ENCODE data around the gene ZMYND10.
A peak's percentile ranks its signal among the peaks of the same experiment; 100 is the strongest.

The ZMYND10 gene

DNA sequence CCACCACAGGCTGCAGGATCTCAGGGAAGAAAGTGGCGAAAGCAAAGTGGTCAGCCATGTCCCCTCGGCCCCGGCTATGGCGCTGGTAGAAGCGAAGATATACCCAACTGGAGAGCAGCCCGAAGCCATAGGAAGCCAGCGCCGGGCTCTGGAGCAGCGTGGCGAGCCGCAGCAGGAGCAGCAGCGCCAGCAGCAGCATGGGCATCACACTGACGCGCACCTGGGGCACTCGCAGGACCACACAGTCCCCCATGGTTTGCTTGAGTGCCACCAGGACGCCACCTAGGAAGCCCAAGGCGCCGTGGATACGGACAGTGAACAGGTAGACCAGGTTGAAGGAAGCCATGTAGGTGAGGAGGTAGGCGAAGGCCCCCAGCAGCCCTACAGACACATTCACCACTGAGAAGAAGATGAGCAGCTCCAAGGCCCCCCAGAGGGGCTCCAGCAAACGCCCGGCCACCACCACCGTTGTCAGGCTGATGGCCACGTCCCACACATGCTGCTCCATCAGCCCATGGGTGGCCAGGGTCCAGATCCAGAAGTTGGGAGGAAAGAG, 12.9 kb upstream of the ZMYND10 start:
- Mint-ChIP-seq H3K27me3 (no peaks in the 10 kb centered on the region), H3K9me3 (ENCODE audit: low read depth) (no peaks in the 10 kb centered on the region), H3K4me3 (peak overlapping the region; percentile 95), H3K4me1 (ENCODE audit: low read depth) (peaks cover 37% of the 10 kb centered on the region), H3K36me3 (peaks cover 3% of the 10 kb centered on the region), H3K27ac (peak overlapping the region; percentile 88)

DNA sequence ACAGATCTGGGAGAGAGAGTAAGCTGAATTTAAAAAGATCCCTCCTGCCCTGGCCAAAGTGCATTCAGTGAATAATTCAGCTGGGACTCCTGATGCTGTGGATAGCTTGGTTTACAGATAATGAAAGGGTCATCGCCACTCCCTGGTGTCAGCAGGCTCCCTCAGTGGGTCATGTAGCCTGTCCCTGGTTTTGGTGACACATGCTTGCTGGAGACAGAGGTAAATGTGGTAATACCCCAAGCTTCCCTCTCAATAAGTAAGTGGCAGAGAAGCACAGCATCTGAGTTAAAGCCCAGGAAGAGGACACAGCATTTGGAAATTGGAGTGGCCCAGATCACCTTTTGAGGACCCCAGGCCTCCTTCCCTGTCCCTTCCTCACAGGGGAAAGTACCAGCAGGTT, 11.9 kb upstream of the ZMYND10 start:
- Mint-ChIP-seq H3K4me1 (ENCODE audit: low read depth) (peaks cover 39% of the 10 kb centered on the region), H3K27me3 (no peaks in the 10 kb centered on the region), H3K4me3 (peak overlapping the region; percentile 95), H3K27ac (peak overlapping the region; percentile 88), H3K36me3 (peaks cover 3% of the 10 kb centered on the region), H3K9me3 (ENCODE audit: low read depth) (no peaks in the 10 kb centered on the region)

DNA sequence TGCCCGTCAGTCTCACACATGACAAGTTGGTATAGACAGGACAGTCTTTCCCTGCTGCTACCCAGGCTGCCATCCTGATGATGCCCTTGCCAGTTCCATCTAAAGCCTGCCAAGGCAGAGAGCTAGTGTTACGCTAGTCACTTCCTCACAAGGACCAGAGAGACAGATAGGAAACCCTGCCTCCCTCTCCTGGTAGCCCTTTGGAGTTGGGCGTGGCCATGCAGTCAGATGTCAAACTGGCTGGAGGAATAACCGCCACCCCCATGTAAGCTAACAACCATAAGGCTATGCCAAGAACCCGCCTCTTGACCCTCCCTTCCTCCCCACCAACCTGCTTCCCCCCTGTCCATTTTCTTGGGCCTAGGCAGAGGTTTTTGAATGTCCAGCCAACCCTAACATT, 11.0 kb upstream of the ZMYND10 start:
- peak overlapping the region; percentile 54 for H3K27ac Mint-ChIP-seq
- no peaks in the 10 kb centered on the region for H3K9me3 Mint-ChIP-seq (ENCODE audit: low read depth)
- peaks cover 43% of the 10 kb centered on the region for H3K4me1 Mint-ChIP-seq (ENCODE audit: low read depth)
- peaks cover 3% of the 10 kb centered on the region for H3K36me3 Mint-ChIP-seq
- H3K27me3 Mint-ChIP-seq: no peaks in the 10 kb centered on the region
- H3K4me3 Mint-ChIP-seq: peak overlapping the region; percentile 95

DNA sequence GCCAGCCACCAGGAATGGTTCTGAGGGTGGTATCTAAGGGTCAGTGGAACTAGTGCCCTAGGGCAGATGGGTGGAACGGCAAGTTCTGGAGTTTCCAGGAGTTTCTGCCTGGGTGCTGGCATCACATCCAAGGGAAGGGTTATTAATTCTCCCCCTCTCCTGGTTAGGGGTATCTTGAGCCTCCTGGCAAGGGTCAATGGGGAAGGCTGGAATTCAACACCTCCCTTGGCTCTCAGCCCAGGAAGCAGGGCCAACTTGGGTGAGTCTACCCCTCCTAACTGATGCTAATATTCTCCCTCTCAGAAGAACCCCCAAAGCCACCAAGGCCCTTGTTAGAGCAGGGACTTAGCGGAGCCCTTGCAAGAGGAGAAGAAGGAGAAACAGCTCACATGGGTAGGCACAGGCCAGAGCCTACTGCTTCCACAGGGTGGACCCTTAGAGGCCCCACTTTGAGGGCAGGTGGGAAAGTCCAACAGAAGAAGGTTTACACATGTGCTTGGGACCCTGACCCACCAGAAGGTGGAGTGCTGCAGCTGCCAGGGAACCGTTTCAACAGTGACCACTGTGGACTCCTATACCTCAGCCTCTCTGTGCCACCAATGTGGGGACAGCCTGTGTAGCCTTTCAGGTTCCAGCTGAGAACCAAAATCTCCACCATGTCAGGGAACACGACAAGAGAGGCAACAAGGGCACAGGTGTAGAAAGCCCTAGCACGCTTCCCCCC, 10.5 kb upstream of the ZMYND10 start:
- Mint-ChIP-seq H3K4me3 (peak overlapping the region; percentile 95), H3K27ac (peak overlapping the region; percentile 54), H3K4me1 (ENCODE audit: low read depth) (peaks cover 49% of the 10 kb centered on the region)

DNA sequence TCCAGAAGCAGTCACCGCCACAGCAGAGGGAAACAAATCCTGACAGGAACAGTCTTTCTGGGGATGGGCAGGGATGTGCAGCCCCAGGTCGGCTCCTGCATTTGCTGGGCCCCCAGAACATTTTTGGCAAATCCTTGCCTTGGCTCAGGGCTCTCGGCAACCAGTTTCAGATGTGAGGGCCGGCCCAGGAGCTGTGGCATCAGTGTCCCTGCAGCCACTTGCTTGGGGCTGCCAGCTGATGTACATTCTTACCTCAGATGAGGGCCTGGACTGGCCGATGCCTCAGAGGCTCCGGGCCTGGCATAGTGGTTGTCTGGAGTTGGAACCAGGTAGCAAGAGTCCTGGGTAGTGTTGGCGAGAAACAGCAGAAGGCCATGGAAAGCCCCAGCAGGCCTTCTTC, 9.3 kb upstream of the ZMYND10 start:
- Mint-ChIP-seq H3K27ac (no peak overlapping the region), H3K4me1 (ENCODE audit: low read depth) (peaks cover 55% of the 10 kb centered on the region), H3K9me3 (ENCODE audit: low read depth) (no peaks in the 10 kb centered on the region), H3K4me3 (no peak overlapping the region), H3K27me3 (no peaks in the 10 kb centered on the region), H3K36me3 (peaks cover 3% of the 10 kb centered on the region)

More for the DNA sequence above, 10.5 kb upstream of the ZMYND10 start:
- Mint-ChIP-seq H3K27me3 (no peaks in the 10 kb centered on the region), H3K36me3 (peaks cover 3% of the 10 kb centered on the region), H3K9me3 (ENCODE audit: low read depth) (no peaks in the 10 kb centered on the region)

DNA sequence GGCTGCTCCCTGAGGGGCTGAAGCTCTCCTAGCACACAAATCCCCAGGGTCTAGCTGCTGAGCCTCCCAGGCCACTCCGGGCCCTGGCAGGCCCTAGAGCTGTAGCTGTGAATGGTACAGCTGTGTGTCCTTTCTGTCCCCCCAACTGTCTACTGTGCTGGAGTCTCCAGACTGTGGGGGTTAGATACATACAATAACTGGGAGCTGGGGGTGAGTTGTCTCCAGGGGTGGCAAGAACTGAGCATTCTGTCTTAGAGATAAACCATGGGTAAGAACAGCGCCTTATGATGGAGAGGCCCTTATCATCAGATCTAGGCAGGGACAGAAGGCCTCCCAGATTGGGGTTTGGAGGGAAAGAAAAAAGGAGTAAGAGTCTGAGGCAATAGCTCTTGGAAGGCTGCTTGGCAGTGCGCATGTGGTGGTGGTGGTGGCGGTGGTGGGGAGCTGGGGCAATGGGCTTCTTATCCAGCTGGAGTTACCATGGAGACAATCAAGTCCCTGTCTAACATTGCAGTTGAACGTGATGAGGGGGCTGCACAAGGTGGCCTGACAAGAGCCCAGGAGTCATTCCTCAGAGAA, 8.7 kb upstream of the ZMYND10 start:
- Mint-ChIP-seq H3K27me3 (no peaks in the 10 kb centered on the region), H3K27ac (peak overlapping the region; percentile 54), H3K9me3 (ENCODE audit: low read depth) (no peaks in the 10 kb centered on the region), H3K4me3 (no peak overlapping the region), H3K36me3 (peaks cover 3% of the 10 kb centered on the region), H3K4me1 (ENCODE audit: low read depth) (peaks cover 57% of the 10 kb centered on the region)

DNA sequence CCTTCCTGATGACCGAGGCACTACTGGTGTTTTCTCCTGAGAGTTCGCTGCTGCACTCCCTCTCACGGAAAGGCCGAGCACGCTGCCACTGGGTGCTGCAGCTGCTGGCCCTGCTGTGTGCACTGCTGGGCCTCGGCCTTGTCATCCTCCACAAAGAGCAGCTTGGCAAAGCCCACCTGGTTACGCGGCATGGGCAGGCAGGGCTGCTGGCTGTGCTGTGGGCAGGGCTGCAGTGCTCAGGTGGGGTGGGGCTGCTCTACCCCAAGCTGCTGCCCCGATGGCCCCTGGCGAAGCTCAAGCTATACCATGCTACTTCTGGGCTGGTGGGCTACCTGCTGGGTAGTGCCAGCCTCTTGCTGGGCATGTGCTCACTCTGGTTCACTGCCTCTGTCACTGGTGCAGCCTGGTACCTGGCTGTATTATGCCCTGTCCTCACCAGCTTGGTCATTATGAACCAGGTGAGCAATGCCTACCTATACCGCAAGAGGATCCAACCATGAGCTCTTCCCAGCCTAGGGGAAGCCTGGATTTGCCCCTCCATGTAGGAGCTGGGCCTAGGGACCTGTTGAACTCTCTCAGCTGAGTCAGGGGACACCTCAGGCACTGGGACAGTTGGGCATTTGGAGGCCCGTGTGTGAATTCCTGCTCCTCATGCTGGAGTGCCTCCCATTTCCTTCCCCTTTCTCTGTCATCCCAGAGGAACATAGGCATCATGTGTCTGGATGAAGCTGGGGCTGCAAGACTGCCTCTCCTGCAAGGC, 7.9 kb upstream of the ZMYND10 start:
- Mint-ChIP-seq H3K9me3 (ENCODE audit: low read depth) (no peaks in the 10 kb centered on the region), H3K27ac (no peak overlapping the region), H3K27me3 (no peaks in the 10 kb centered on the region), H3K4me3 (no peak overlapping the region), H3K36me3 (peaks cover 3% of the 10 kb centered on the region), H3K4me1 (ENCODE audit: low read depth) (peaks cover 63% of the 10 kb centered on the region)

DNA sequence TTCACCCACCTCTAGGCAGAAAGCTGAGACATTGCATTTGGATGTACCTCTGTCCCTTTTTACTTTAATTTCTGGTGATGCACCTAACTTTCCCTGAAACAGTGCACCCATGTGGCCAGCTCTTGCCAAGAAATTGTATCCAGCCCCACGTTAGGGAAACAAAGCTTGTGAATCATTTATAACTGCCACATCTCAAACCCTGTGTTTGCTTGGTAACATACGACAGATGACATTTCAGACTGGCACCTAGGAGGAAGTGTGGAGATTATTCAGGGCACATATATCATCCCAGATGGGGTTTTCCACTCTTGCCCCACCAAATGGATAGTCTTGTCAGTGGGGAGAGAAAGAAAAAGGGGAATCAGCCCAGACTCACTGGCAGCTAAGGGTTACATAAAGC, 7.2 kb upstream of the ZMYND10 start:
- Mint-ChIP-seq H3K4me1 (ENCODE audit: low read depth) (peaks cover 63% of the 10 kb centered on the region), H3K9me3 (ENCODE audit: low read depth) (no peaks in the 10 kb centered on the region), H3K27me3 (no peaks in the 10 kb centered on the region), H3K36me3 (no peaks in the 10 kb centered on the region), H3K27ac (no peak overlapping the region), H3K4me3 (peak overlapping the region; percentile 23)

DNA sequence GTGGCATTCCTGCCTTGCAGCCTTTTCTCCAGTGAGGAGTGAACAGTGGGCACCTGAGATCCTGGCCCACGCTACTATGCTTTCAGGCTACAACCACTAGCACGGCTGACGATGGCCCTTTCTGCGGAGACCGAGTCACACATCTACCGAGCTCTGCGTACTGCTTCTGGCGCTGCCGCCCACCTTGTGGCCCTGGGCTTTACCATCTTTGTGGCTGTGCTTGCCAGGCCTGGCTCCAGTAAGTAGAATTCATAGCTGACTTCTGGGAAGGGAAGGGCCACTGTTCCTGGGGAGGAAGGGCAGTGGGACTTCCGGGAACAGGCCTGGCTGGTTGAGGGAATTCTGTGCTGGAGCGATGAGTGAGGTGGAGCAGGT, 5.8 kb upstream of the ZMYND10 start:
- H3K27me3 Mint-ChIP-seq: no peaks in the 10 kb centered on the region
- H3K4me3 Mint-ChIP-seq: peak overlapping the region; percentile 98
- H3K9me3 Mint-ChIP-seq (ENCODE audit: low read depth): no peaks in the 10 kb centered on the region
- H3K4me1 Mint-ChIP-seq (ENCODE audit: low read depth): peaks cover 60% of the 10 kb centered on the region
- peak overlapping the region; percentile 97 for H3K27ac Mint-ChIP-seq
- H3K36me3 Mint-ChIP-seq: no peaks in the 10 kb centered on the region

DNA sequence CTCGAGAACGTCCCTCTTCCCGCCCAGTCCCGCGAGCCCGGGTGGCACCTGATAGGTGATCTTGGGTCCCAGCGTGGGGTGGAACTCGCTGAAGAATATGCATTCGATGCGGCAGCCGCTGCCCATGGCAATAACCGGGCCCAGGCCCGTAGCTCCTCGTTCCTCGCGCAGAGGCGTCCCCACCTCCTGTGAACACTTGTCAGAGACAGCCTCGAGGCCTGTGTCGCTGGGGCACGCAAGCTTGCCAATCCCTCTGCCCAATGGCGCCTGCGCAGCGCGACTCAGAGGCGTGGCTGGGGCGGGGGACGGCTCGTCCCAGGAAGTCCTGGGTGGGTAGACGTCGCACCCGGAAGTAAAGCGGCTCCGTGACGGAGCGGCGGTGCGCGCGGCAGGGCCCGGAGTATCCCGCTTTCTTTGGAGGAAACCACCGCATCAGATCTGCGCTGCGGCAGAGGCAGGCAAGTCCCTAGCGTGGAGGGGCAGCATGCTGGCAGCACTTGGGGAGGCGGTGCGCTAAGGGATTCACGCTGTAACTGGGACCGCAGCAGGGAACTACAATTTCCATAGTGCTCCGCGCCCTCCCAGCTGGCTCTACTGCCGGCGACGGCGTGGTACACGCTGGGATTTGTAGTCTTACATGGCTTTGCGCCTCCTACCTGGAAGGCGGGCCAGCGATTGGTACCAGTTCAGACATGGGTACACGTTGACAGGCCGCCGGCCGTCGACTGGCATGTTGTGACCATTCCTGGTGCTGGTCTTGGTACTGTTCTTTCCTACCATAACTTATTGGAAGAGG, 5.2 kb upstream of the ZMYND10 start, which contains the start of the genes CYB561D2 and NPRL2:
TSS of gene CYB561D2 (plus strand) at position 336 of the 796 bp plus-strand sequence. CDS start 572 bp downstream, outside the sequence.
TSS of gene NPRL2 (minus strand) at position 249 of the 796 bp plus-strand sequence. CDS start at position 126, 123 bp downstream.
- H3K36me3 Mint-ChIP-seq: no peaks in the 10 kb centered on the region
- H3K4me3 Mint-ChIP-seq: peak within 1 kb of the TSS; percentile 98
- no peaks in the 10 kb centered on the region for H3K9me3 Mint-ChIP-seq (ENCODE audit: low read depth)
- peak within 1 kb of the TSS; percentile 97 for H3K27ac Mint-ChIP-seq
- no peaks in the 10 kb centered on the region for H3K27me3 Mint-ChIP-seq
- peaks cover 64% of the 10 kb centered on the region for H3K4me1 Mint-ChIP-seq (ENCODE audit: low read depth)

DNA sequence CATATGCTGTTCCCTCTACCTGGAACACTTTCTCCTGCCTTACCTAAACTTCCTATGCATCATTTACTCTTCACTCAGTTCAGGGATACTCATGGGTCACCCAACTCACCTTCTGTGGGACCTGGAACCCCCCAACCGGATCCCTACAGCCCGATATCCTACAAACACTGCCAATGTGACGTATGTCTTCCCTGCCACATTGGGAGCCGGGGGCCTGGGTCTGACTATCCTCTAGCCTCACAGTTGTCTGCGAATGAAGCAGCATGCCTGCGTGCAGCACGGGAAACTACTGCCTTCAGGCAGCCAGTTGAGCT, 4.6 kb upstream of the ZMYND10 start:
- Mint-ChIP-seq H3K36me3 (no peaks in the 10 kb centered on the region), H3K27me3 (no peaks in the 10 kb centered on the region), H3K4me1 (ENCODE audit: low read depth) (peaks cover 62% of the 10 kb centered on the region), H3K9me3 (ENCODE audit: low read depth) (no peaks in the 10 kb centered on the region), H3K4me3 (peak overlapping the region; percentile 98), H3K27ac (peak overlapping the region; percentile 97)

DNA sequence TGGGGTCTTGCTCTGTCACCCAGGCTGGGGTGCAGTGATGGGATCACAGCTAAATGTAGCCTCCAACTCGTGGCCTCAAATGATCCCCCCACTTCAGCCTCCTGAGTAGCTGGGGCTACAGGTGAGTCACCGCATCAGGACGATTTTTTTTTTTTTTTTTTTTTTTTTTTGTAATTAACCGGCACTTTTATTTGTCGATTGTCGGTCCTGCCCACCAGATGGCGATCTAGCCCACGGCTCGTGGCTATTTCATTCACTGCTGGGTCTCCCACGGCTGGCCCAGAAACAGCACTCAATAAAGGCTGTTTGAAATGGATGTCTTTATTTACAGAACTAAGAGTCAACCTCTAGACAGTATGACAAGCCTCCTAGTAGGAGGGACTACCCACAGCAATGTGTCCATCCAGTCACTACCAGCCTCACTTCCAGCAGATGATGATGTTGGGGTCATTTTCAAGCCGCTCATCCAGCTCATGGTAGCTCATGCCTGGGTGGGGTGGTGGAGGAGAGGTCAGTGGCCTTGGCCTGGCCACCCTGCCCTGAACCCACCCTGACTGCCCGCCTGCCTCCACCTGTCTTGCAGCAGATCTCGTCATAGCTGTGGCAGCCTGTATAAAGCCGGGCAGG, 1.8 kb upstream of the ZMYND10 start:
- H3K36me3 Mint-ChIP-seq: no peaks in the 10 kb centered on the region
- peaks cover 60% of the 10 kb centered on the region for H3K4me1 Mint-ChIP-seq (ENCODE audit: low read depth)
- H3K27me3 Mint-ChIP-seq: no peaks in the 10 kb centered on the region
- no peaks in the 10 kb centered on the region for H3K9me3 Mint-ChIP-seq (ENCODE audit: low read depth)
- H3K27ac Mint-ChIP-seq: peak overlapping the region; percentile 66
- peak overlapping the region; percentile 52 for H3K4me3 Mint-ChIP-seq

DNA sequence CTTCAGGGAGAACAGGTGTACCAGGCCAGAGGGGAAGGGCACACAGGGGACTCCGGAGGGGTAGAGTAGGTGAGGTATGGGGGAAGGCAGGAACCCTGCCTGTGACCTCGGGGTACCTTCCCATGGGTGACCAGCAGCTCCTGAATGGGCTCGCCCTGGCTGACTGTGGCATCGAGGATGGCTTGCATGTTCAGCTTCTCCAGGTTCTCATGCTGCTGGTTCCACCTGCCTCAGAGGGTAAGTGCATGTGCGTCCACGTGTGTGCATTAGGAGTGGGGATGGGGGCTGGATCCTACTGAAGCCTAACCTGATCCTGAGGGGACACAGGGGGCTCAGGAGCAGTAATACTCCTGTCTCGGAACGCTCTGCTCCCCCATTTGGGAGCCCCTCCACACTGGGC, 524 bp downstream of the ZMYND10 start:
- Mint-ChIP-seq H3K4me1 (ENCODE audit: low read depth) (peaks cover 50% of the 10 kb centered on the region), H3K4me3 (no peak overlapping the region), H3K36me3 (no peaks in the 10 kb centered on the region), H3K27me3 (no peaks in the 10 kb centered on the region), H3K9me3 (ENCODE audit: low read depth) (no peaks in the 10 kb centered on the region), H3K27ac (no peak overlapping the region)
